GM19328 (cell line): ENCODE data around the gene HOMER2.
"Not testable (repeated sequence)": the region's sequence is repeated elsewhere in the genome, so short reads cannot be mapped to it uniquely, and the experiment has no call there.

Experiments
- ATAC-seq: cut with Tn5 transposase; IDR thresholded peaks from one replicate; pipeline ENCODE4 v1.9.1; 2021; ENCODE audit warnings: mild to moderate bottlenecking, moderate library complexity; ENCODE audit not compliant: unreplicated experiment

HOMER2 gene

GRCh38 chr15:82900511-82901060, 51.9 kb downstream of the HOMER2 start:
- ATAC-seq: no peak

GRCh38 chr15:82898961-82899360, 53.6 kb downstream of the HOMER2 start:
- ATAC-seq: no peak

- no peak for ATAC-seq
Observed at GRCh38 chr15:82895983-82896382, 56.5 kb downstream of the HOMER2 start.

DNA sequence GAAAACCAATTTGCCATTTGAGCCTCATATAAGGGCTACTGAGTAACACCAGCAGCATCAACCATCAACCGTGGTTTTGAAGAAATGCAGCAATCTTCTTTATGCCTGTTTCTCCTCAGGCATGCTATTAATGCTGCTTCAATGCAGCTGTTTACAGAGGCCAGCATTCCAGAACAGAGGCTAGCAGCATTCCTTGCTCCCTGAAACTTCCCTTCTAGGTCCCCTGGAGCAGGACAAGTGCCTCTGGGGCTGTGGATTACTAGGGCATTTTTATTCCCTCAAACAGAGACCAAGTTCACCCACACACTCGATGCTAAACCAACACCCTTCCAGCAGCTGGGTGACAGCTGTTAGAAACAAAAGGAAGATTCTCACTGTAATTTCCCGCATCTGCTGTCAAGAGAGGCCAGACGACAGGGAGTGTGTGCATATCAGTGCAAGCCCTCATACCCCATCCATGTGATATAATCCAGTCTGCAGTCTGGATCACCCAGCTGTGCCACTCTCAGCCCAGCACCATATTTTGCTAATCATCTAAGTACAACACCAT, 57.5 kb downstream of the HOMER2 start:
- ATAC-seq: no peak

- not testable (repeated sequence) for ATAC-seq
Observed at GRCh38 chr15:82893473-82893872, 59.0 kb downstream of the HOMER2 start.

GRCh38 chr15:82892573-82892972, 59.9 kb downstream of the HOMER2 start:
- no peak for ATAC-seq

DNA sequence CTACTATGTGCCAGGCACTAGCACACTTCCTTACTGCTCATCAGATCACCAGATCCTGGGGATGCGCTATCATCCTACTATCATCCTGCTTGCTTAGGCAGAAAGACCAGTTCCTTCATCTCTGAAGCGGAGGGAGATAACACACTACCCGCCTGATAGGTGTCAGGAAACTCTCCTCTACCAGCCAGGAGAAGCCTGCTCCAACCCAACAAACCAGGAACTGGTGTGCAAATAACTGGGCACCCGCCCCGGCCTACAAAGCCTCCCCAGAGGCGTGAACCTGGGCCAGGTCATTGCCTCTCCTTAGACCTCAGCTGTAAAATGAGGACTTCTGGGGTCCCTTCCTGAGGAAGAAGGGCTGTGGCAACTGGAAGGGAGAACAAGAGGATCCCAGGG, 61.5 kb downstream of the HOMER2 start:
- no peak for ATAC-seq

GRCh38 chr15:82890338-82890994, 62.1 kb downstream of the HOMER2 start:
- no peak for ATAC-seq

DNA sequence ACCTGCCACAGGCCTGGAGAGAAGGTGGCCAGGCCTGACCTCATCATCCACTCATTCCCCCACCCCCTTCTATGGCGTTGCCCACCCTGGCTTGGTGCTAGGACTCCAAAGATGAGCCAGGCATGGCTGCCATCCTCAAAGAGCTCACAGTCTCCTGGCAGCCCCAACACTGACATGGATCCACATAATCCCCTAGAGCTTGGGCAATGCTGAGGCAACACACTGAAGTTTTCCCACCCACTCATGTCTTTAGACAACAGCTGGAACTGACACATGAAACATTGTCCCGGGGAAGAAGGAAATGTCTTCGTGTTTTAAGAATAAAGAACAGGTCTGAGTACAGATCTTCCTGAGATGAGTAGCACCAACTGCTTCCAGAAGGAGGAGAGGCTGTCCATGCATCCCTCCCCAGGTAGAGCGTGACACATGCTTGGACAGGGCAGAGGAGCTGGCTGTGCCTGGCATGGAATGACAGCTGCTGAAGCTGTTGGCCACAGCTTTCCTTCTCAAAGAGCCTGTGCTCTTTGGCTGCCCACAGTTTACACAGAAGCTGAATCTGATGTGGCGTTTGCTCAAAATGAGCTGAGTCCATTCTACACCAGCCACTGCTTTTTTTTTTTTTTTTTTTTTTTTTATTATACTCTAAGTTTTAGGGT, 70.1 kb downstream of the HOMER2 start:
- no peak for ATAC-seq

- no peak for ATAC-seq
Observed at GRCh38 chr15:82881747-82882146, 70.8 kb downstream of the HOMER2 start.

GRCh38 chr15:82880704-82881103, 71.8 kb downstream of the HOMER2 start:
- ATAC-seq: no peak

- ATAC-seq: no peak
Observed at GRCh38 chr15:82878325-82878724, 74.2 kb downstream of the HOMER2 start.

- no peak for ATAC-seq
Observed at GRCh38 chr15:82877825-82878224, 74.7 kb downstream of the HOMER2 start.

- no peak for ATAC-seq
Observed at GRCh38 chr15:82875411-82876003, 77.0 kb downstream of the HOMER2 start.

GRCh38 chr15:82874961-82875360, 77.6 kb downstream of the HOMER2 start:
- ATAC-seq: no peak

GRCh38 chr15:82874267-82874666, 78.3 kb downstream of the HOMER2 start:
- no peak for ATAC-seq

GRCh38 chr15:82873000-82873680, 79.4 kb downstream of the HOMER2 start:
- no peak for ATAC-seq

DNA sequence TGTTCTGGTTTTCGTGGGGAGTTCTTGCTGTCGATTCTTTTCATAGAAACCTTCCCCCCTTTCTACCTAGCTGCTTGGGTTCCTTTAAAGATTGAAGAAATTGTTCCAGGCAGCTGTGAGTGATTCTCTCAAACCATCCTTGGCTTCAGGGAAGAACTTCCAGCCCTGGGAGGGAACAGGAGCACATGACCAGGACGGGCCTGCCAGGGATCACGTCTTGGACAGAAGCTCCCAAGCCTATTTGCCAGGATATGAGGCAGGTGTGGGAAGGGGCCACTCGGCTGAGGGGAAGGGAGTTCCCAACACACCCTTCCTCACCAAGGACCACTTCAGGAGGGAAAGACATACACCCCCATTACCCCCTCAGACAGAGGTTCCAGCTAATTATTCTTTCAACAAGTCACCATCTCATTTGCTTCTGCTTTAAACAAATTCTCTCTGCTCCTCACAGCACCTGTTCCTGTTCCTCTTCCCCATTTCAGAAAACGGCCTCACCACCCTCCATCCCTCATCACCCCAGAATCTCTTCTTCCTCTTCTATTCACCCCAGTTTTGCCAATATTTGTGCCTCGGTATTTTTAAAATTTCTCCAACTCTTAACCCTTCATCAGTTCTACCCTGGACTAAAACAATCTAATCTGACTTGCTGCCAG, 80.6 kb downstream of the HOMER2 start:
- ATAC-seq: no peak

DNA sequence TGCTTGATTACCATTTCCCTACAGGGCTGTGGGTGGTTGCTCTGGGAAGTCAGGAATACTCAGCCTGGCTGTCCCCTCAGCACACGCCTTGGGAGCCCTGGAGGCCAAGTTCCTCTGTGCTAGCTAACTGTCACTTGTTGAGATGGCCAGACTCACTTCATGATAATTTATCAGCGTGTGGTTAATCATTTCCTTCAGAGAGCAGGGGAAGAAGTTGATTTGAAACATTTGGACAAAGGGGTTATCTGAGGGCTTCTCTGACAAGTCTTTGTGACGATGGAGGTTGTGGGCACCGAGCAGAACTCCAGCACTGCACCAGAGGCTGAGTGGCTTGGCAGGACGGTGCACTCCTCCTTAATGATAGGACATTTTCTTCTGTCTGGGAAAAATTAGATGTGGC, 81.2 kb downstream of the HOMER2 start:
- ATAC-seq: no peak

- ATAC-seq: no peak
Observed at GRCh38 chr15:82870727-82871320, 81.7 kb downstream of the HOMER2 start.
